Stimulated activated CD4-positive, alpha-beta T cell treated with anti-CD3 and anti-CD28 coated beads, Interleukin-4, amount 100 ng/mL, for 48 hours (primary cell): ENCODE results near the gene PER2.

Source experiments
- DNase-seq, 2 donors: peaks; one replicate each; pipeline ENCODE4 v3.0.0-alpha.2; 2020; ENCODE audit warnings: low read depth in 2 of 2

PER2 gene

DNA sequence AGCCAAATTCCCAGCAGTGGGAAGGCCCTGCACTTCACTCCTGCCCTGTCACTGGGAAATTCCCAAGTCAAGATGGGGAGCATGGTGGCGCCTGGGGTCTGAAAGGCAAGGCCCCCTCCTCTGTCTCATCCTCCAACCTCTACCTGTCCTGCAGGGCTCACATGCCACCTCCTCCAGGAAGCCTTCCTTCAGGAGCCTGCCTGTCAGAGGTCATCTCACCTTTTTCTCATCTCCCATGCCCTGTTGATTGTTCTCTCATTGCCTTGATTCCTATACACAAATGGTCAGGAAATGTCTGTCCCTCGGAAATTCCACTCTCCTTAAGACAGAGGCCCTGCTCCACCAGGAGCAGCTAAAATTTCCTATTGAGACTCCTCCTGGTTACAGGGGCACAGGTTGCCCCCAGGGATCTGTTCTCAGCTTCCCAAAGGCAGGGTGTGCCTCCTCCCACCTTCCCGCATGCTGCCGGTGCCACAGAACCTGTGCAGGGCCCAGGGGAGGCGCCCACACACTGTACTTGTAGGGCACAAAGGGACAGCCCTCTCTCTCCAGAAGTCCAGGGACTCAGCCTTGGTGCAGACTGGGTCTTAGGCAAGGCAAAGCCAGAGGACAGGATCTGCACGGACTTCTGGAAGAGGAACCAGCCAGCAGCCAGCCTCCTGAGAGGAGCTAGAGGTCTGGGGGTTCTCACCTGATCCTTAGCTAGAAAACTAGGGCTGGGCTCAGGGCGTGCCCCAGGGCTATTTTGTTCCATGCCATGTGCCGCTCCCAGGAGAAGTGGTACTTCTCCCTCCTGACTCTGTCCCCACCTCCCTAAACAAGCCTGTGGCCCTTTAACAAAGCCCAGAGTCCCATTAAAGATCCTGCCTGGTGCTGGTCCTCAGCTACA, 61.5 kb downstream of the PER2 start:
- no peak for DNase-seq

DNA sequence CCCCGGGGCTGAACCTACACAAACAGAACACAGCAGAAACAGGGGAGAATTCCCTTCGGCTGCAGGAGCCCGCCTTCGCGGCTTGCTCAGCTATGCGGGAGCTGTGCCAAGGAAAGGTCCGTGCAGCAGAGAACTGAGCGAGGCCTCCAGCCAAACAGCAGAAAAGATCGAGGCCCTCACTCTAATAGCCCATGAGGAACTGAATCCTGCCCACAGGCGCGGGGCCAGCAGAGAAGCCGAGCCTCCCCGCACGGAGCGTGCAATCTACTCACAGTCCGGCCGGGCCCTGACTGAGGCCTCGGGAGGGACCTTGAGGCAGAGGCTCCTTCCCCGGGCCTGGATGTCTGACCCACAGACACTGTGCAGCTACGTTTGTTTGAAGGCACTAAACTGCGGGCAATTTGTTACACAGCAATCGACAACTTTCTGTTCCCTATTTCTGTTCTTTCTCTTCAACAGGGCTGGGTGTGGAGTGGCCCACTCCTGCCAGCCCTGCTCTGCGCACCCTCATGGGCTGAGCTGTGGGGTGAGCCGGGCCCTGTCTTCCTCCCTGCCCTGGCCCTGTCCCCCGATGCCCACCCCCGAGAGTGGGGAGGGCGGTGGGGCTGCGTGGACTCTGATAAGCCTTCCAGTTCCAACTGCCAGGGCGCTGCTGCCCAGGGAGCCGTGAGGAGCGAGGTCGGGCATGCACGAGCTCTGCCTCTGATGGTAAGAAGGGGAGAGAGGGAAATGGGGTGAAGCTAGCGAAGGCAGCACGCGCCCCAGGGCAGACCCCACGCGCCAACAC, 62.3 kb downstream of the PER2 start:
- DNase-seq, result no peak

DNA sequence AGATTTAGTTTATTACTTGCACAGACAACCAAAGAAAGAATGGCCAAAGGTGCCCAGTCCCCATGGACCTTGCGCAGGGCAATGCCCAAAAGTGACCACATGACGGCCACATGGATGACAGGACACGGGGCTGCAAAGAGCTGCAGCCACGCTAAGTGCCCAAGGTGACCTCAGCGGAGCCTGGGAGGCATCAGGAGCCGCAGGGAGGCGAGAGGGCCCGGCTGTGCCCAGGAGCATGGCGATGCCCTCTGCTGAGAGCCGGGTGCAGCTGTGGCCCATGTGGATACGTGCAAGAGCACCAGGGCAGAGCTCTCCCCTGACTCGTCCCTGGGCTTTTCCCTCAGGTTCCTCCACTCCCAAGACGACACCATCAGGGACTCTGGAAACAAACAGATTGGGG, 63.3 kb downstream of the PER2 start:
- DNase-seq, result no peak

DNA sequence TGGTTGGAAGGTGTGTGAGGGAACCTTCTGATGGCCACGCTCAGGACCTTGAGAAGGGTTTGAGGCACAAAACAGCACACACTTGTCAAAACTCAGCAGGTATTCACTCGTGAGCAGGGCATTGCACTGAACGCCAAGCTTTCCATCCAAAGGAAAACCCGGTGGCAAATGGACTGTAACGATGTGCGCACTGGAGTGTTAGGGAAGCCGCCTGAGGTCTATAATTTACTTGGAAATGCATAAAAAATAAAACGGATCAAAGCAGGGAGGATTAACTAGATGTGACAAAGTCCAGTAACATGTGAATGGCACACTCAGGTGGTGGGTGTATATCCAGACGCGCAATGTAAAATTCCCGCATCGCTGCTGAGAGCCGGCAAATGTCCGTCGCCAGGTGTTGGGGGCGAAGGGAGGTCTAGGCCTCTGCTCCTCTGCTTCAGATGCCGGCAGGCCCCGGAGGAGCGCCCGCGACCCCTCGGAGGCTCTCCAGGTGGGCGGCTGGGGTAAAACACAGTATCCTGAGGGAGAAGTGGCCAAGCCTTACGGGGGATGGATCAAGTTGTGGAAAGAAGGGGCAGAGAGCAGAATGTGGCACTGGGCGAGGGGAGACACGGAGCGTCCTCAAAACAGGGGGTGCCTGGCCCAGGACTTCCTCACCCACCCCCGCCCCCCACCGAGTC, 63.9 kb downstream of the PER2 start:
- no peak for DNase-seq

DNA sequence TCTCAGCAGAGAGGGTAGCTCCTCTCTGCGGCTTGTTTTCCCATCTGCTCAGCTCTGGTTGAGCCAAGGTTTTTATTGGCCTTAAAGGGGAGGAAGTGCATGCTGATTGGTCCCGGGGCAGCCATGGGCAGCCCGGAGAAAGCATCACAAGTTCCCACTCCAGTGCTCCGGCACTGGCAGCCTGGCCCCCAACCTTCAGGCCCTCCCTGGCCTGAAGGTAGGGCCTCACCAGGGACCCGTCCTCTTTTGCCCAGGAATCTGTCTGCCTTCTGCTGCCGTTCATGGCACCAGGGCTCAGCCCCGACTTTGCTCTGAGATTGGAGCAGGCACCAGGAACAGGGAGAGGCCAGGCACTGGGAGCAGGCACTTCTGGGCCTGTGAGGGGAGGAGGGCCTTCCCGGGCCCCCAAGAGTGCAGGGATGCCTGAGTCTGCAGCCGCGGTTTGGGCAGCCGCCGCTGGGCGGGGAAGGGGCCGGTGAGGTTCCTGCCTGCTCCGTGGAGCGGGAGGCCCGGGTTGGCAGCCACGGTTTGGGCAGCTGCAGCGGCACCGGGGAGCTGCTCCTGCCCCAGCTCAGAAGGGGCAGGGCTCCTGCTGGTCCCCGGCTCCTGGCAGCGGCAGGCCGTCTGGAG, 67.4 kb downstream of the PER2 start:
- no peak for DNase-seq

DNA sequence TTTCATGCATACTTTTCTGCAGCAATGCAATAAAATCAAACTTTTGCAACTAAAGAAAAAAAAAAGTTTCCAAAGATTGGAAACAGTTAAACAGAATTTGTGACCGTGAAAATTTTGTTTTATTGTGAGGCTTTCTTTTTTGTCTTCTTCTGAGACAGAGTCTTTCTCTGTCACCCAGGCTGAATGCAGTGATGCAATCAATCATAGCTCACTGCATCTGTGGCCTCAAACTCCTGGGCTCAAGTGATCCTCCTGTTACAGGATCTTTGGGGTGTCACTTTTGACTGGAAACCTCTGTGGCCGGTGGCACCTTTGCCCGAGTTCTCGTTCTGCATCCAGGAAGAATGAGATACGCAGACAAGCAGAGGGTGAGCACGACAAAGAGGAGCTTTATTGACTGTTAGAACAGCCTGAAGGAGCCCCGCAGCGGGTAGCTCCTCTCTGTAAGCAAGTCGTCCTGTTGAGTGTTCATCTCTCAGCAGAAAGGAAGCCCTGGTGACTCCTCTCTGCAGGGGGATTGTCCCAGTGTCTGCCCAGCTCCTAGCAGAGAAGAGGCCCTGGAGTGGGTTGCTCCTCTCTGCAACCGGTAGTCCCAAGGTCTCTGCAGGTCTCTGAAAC, 68.0 kb downstream of the PER2 start:
- DNase-seq, result no peak

DNA sequence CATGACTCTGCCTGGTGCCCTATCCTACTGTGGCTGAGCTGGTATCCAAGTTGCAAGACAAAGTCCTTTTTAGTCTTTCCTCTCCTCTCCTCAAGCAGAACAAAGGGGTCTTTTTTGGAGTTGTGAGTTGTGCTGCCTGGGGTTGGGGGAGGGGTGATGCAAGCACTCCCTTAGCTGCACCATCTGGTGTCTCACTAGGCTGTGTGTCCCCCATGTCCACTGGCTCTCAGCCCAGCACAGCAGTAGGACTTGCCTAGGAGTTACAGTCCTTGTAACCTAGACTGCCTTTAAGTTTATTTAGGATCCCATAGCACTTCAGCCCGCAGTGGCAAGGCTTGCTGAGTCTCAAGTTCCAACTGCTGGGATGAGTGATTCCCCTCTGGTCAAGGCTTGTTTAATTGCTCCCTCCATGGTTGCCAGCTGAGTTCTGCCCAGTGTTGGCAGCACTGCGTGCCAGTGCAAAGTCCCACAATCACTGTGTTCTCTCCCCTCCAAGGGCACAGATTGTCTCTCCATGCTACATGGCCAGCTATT, 71.7 kb downstream of the PER2 start:
- DNase-seq, result no peak

DNA sequence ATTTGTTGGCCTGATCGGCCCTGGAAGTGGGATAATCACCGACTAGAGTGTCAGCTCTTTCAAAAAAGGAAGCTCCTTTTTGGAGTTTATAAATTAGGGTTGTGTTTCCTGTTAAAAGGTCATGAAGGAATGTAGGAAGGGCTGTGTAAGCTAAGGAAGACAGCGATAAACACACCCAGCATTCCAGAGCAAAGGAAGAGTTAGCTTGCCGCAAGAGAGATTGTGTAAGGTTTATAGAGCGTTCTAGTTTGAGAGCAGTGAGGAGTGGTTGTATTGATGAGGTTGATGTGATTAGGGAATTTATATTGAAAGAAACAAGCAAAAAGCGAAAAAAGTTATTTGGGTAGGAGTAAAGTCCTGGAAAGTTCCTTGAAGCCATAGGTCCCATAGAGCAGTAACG, 81.4 kb downstream of the PER2 start:
- DNase-seq, result no peak

DNA sequence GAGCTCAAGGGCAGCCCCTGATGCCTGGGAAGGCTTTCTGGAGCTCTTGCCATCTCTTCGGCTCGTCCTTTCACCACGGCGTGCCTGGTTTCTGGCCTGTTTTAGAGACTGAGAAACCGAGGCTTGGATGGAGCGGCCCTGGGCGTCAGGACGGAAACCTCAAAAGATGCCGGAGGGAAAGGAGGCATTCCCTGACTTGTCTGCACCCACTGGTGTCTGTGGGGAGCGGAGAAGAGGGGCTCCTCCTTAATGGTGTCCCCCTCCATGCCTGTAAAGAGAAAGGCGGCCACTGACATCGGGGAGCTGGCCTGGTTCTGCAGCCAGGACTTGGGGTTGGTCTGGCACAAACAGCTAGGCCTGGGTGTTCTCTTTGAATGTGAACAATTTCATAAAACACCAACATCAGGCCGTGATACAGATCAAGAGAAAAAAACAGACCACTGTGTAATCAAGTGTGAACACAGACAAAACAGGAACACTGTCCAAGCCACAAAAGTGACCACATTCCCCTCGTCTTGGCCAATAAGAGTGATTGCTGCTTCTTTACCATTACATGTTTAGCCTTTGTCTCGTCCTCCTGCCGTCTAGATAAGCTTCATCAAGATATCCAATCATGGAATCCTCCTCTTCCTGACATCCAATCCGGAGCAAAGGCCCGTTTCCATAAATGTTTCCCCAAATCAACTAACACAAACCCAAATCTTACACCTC, 84.3 kb downstream of the PER2 start:
- no peak for DNase-seq

DNA sequence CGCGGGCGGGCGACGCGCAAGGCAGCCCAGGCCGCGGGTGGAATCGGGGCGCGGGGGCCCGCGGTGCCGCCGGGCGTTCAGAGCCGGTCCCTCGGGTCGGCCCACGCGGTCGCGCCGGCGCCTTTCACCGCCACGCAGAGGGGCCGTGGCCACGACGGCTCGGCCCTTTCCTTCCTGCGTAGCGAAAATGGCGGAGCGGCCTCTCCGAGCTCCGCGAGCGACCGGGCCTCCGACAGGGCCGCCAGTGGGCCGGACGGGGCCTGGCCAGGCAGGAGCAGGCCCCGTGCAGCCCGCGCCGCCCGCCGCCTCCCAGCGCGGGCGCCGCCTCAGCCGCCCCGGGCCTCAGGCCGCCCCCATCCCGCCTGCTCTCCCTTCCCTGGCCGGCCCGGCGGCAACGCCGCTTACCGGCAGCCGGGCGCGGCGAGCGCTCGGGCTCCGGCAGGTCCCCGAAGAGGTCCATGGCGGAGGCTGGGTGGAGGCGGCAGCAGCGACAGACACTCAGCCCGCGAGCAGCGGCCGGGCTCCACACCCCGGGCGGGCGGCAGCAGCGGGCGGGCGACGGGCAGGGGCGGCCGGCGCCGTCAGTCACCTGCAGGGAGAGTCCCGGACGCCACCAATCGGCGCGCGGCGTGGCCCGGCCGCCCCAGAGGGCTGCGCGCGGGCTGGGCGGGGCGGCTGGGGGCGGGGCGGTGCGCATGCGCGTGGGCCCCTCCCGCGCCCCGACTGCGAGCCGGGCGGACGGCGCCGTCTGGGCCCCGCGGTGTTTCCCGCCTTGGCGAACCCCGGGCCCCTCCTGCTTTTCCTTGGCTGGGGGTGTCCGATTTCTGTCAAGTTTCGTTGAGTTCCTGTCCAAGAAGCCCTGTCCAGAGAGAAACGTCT, 85.1 kb downstream of the PER2 start, which contains the start of gene ILKAP:
ILKAP (minus strand) TSS at position 602 of the 879 bp plus-strand sequence; CDS start at position 460, 142 bp downstream.
- DNase-seq, result peak; percentile 85 to 87

DNA sequence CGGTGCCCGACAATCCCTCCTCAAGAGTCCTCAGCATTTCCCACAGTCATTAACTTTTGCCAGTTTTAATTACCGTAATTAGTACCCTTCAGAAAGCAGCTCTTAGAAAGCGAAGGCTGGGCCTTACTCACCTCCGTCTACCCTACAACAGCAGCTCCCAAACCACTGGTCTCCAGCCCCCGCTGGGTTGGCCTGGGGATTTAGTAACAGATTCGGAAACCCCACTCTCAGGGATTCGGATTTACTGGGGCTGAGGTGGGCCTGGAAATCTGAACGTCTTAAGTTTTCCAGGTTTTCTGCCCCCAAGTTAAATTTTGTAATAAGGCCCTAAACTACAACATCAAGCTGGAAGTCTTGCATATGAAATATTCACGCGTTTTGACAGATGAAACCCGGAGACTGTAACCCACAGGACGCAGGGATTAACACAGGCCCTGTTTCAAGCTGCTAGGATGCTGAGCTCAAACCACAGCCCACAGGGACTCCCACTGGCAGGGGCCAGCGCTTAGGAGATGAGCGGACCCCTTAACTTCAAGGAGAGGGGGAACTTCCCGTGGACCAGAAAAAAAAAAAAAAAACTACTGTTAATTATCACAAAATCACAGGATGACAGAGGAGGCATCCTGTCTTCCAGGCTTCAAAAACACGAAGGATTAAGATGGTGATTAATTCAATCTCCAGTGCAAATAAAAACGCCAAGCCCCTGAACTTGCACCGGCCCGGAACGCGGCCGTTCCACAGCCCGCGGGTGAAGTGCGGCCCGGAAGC, 85.9 kb downstream of the PER2 start:
- DNase-seq, result no peak
